Measurements from ENCODE around the gene COG5.

- TF ChIP-seq CTCF (conservative IDR thresholded peaks at IDR 0.05; ENCODE audit: low read length) (0 out of 2 replicates have a peak, but pooled peaks have one; percentile 14), EZH2phosphoT487 (IDR thresholded peaks at IDR 0.05; ENCODE audit: borderline replicate concordance) (no peak)
Measured at GRCh38 chr7:107169120-107170050, 394.3 kb downstream of the COG5 start.

All from Loucy (cell line).